HG02759 (cell line): ENCODE data around the gene MXD4.

ENCODE experiments used
- ATAC-seq: cut with Tn5 transposase; IDR thresholded peaks from one replicate; pipeline ENCODE4 v1.9.1; 2021; ENCODE audit warnings: mild to moderate bottlenecking, moderate library complexity; ENCODE audit not compliant: unreplicated experiment

Gene MXD4

DNA sequence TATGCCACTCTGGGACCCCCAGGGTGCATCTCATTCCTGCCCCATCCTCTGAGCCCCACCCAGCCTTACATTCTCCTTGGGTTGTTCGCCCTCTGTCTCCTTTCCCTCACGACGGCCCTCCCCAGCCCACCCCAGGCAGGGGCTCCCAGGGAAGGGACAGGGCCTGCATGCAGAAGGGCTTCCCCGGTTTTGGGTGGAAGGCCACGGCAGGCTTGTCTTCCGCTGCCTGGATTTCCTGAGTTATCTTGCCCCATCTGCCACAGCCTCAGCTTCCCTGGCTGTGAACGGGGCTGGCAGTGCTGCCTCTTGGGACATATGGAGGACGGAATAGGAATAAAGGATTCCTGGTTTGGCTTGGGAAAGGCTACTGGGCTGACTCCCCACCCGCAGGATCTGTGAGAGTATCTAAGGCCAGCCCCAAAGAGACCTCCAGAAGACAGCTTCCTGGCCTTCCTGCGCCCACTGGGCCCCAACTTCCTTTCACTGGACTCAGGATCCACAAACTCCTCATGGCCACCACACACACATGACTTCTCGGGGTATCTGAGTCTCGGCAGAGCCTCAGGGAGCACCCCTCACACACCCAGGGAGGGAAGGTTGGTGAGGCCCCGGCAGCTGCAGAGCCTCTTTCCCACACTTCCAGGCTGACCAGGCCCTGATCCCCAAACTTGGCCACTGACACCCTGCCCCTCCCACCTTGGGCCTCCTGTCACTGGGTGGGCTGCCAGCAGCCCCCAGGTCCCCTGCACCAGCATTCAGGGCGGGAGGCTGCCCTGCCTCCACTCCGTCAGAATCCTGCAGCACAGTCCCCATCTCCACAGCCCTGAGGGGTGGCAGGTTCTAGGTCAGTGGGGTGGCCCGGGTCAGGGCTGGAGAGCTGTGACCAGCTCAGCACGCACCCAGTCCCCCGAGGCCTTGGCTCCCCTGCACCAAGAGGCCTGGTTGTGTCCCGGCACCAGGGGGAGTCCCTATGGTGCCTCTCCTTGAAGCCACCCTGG, 3.5 kb upstream of the MXD4 start:
- ATAC-seq: no peak

DNA sequence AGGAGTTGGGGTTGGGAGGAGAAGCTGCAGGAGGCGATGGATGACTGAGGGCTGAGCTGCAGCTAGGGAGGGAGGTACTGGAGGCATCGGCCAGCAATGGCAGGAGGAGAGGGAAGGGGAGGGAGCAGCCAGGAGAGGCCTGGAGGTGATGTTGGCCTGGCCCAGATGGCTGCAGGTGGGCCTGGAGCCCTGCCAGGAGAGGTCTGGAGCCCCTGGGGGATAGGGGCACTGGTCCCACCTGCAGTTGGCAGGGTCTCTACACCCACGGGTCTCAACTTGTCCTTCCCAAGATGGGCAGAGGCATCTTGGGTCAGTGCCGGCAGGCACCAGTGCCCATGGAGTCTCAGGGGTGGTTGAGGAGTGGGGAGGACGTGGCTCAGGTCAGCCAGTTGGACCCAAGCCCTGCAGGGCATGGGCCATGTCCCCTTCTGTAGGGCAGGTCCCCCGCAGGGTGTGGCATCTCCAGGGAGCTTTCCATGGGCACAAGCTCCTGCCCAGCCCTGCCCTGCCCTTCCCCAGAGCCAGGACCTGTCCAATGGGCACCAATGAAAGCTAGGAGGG, 2.7 kb upstream of the MXD4 start:
- no peak for ATAC-seq

DNA sequence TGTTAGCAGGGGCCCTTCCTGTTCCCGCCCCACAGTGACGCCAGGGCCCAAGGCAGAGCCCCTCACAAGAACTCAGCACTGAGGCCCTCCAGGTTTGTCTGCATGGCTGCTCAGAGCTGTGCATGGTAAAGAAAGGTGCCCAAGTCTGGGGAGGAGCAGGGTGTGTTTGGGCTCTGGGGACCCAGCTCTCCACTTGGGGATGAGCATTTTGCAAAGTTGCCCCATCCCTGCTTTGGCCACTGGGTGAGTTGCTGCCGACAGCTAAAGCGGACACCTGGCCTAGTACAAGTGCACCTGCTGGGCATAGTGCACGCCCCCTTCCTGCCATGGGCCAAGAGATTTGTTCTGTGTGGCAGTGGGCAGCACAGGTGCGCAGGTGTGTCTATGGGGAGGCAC, 2.0 kb upstream of the MXD4 start:
- no peak for ATAC-seq

DNA sequence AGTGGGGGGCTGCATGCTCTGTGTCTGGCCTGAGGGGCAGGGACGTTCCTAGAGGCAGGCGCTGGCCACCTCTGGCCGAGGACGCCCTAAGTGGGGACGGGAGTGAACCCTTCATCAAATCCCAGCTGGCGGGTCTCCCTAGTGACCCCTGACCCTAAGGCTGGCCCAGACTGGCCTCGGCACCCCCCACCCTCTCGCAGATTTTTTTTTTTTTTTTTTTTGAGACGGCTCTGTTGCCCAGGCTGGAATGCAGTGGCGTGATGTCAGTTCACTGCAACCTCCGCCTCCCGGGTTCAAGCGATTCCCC, 988 bp upstream of the MXD4 start:
- no peak for ATAC-seq

DNA sequence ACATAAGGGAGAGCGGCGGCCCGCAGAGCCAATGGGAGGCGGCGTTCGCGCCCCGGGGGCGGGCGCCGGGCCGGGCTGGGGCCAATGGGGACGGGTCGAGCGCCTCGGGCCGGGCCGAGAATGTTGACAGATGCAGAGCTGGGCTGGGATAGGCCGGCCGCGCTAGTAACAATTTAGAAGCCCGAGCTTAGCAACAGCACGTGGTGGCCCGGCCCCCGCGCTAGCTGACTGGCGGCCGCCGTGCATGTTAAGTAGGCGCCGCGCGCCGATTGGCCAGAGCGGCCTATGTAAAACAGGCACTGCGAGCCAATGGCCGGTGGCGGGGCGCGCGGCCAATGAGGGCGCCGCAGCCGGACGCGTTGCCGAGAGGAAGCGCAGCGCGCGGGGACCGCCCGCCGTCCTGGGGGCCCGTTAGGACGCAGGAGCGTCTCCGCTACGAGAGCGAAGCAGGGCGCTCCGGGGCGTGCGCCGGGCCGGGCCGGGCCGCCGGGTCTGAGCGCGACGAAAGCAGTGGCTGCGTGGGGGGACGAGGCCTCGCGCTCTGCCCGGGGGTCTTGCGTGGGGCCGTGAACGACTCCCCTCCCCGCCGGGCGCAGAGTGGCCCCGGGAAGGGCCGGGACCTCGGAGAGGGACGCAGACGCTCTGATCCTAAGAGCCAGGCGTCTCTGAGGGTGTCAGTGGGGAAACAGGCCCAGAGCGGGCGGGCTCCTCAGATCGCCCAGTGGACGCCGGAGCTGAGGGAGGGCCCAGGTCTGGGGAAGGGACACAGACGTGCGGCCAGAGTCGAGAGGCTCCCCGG, 435 bp upstream of the MXD4 start:
- peak; percentile 91 for ATAC-seq

DNA sequence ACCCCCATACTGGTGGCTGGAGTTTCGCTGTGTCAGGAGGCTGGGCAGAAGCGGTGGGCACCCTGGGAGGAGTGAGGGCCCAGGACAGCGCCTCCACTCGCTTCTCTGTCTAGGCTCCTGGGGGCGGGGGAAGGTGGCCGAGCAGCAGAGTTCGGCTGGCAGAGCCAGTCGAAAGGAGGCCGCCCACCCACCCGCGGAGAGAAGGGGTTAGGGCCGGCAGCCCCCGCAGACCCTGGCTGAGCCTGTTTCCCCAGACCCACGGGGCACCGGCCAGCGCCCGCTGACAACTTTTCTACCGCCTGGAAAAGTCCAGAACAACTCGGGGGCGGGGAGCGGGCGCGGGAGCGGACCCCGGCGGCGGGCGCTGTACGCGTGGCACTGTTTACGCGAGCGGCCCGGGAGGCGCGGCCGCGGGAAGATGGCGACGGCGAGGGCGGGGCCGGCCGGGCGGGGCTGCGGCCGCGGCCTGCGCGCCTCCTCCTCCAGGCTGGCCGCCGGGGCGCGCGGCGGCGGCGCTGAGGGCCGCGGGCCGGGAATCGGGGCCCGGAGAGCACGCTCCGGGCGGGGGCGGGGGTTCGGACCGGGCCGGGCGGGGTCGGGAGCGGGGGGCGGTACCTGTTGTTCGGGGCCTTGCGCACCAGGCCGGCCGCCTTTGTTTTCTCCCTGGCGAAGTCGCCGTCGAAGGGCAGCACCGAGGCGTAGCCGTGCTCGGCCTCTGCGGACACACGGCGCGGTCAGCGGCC, 628 bp downstream of the MXD4 start:
- ATAC-seq: peak; percentile 24

DNA sequence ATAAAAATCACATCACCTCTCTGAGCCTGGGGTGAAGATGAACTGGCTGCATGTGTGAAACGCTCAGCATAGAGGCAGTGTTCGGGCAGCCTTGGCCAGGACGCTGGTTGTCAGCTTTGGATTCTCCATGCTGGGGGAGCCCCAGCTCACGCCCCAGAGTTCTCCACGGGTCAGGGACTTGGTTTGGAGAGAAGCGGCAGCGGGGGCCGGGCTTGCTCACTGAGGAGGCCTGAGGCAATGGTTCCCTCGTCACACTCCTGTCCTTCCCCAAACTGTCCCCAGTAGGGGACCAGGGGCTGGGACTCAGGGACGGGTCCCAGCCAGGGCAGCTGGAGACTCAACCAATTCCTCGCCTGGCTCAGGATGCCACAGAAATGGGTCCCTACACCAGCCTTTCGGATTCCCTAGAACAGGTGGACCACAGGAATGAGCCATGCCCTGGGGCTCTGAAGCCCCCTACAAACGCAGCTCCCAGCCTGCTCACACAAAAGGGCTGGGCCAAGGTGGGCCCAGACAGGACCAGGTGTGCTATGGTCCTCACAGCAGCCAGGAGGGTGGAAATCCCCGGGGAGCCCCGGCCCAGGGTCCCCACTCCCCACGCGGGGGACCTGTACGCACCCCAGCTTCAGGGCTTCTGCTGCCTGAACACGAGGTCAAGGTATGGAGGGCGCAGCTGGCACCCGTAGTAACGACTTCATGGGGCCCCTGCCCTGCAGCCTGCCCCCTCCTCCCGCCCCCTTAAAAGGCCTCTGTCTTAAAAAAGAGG, 1.4 kb downstream of the MXD4 start:
- no peak for ATAC-seq

DNA sequence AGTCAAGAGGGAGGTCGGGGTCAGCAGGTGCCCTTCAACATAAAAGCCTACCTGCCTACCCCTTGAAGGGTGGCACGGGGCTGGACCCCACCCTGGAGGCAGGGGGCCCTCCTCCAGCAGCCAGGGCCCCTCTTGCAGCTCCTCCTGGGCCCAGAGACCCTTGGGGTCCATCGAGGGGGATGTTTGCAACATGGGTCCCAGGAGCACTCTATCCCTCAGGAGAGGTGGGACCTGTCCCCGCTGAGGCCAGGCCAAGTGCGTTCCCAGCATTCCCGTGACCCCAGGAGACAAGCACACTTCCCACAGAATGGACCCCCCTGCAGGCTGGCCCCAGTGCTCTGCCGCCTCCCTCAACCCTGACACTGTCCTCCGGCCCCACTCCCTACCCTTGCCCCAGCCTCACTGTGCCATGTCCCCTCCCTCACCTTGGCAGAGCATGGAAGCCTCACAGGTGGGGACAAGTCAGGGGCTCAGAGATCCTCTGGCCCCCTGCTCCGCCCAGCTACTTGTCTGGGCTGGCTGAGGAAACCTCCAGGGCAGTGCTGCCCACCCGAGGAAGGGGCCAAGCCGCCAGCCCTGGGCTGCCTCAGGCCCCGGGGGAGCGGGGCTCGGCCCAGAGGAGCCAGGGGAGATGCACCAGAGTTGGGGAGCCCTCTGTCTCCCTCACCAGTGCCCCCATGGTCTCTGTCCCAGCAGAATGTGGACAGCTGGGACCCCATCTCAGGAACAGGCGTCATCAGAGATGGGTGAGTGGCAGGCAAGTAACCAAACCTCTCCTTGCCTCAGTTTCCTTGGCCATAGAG, 2.2 kb downstream of the MXD4 start:
- ATAC-seq: no peak

DNA sequence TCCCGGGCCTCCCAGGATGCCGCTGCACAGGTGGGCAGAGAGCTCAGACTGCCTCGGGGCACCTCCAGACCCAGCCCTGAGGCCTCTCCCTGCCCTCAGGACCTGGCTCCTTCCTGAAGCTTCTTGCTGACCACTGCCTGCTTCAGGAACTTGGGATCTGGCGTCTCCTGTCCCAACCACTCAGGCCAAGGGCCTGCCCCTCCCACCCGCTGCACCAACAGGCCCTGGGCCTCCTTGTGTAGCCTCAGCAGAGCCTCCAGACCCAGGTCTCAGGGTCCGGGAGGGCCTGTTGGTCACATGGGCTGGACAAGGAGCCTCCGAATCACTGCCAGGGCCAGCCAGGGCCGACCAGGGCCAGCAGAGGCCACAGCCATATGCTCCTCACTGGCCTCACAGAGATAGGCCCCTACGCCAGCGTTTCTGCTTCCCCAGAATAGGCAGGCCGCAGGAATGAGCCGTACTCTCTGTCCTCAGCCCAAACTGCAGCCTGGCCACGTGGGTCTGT, 2.8 kb downstream of the MXD4 start:
- ATAC-seq: no peak

DNA sequence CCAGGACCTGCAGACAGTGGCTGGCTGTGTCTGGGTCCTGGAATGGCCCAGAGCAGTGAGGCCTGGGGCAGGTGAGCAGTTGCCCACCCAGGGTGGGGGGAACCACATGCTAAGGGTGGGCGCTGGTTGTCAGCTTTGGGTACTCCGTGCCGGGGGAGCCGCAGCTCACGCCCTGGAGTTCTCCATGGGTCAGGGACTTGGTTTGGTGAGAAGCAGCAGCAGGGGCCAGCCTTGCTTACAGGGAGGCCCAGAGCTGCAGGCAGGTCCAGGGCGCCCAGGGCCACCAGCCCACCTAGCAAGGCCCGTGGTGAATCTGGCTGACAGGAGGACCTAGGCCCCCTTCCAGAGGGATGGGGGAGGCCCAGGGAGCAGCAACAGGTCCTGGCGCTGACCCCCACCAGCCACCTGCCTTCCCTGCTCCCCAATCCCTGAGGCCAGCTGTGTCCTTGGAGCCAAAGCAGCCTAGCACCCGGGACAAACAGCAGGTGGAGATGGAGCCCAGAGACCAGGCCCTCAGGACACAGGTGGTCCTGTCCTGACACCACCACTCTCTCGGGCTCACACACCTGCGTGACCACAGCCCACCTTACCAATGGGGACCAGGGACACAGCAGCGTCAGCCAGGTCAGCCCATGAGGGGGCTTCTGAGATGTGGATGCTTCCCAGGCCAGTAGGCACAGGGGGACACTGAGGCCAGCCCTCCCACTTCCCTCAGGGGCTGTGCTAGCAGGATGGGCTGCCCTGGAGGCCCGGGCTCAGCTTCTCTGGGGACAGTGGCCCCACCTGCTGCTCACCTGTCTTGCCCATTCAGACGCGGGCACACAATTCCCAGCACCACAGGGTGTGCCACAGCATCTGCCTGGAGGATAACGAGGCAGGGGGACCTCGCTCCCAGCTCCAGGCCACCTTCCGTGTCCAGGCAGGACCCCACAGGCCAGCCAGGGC, 3.5 kb downstream of the MXD4 start:
- no peak for ATAC-seq

DNA sequence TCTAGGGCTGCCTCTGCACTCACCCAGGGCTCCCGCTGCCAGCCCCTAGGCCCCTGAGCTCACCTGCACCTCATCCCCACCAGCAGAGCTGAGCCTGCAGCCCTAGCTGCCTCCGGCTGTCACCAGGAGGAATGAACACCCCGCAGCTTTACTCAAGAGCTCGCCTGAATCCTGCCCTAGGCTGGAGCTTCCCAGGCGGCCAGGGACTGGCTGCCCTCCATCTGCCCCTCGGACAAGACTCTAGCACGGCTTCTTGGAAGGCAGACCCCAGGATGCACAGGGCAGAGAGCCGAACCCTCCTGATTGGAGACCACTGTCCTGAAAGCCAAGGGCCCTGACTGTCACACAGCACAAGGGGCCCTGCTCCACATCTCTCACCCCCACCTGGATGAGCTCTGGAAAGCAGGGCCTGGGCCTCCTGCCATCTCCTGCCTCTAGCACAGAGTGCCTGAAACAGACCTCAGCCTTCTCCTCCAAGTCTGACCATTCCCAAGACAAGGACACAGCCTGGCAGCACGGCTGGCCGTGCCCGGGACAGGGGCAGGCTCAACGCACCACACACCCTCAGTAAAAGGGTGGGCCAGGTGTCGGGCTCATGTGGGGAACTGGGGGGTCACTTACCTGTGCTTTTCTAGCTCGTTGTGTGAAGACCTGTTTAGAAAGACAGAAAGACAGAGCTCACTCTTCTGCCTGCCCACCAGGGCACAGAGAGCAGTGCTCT, 4.4 kb downstream of the MXD4 start:
- ATAC-seq: no peak

DNA sequence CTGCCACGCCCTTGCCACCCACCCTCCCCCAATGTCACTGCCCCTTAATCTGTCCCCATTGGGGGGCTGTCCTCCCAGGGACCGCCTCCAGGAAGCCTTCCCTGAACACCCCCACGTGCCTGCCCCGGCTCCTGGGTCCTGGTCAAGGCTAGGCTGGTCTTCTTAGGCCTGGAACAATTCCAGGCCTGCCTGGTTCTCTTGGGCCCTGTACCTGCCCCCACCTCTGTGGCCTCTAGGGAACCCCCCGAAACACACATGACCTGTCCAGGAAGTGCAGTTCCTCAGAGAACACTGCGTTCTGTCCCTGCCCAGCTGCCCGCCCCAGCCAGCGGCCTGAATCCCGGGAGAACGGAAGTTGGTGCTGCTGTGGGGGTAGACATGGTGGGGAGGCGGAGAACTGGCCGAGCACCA, 5.1 kb downstream of the MXD4 start:
- ATAC-seq: no peak

DNA sequence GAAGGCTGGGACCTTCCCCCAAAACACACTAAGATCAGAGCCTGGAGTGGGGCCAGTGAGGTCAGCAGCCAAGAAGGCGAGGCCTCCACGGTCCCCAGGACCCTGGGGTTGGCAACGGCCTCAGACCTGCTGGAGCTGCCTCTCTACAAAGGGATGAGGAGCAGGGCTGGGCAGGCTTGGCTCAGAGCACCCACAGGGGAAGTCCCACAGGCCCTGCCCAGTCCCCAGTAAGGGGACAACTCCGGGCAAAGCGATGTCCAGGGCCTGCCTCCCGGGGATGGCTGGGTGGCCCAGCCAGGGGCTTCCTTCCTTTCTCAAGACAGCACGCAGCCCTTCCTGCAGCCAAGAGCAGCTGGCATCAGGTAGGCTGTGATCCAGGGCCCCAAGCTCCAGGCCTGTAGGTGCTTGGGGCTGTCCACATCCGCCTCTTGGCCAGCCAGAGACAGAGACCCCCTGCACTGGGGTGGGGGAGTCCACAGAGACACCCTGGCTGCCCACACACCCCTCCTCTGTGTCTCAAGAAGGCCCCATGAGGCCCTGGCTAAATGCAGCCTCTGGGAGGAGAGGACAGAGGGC, 5.7 kb downstream of the MXD4 start:
- no peak for ATAC-seq

DNA sequence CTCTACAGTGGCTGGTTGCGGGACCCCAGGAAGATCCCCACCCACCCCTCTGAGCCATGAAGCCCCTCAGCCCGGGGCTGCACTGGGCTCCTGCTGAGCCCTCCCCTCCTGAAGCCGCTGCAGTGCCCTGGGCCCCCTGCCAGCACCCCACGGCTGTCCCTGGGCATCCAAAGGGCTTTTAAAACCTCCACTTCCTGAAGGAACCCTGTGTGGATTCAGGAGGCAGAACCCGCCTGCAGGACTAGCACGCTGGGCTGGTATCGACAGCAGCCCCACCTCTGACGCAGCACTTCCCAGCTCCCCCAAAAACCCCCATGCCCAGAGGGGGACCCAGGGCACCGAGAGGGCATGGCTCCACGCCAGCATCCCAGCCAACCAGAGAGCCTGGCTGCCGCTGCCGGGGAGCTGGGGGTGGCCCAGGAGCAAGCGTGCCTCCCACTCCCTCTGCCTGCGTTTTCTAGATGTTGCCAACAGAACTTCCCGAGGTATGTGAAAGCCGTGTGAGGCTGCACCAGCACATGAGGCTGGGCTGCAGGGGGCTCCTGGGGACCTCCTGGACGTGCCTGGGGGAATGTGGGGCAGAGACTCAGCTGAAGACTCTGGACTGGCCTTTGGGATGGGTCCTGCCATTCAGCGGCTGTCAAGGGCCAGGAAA, 6.3 kb downstream of the MXD4 start:
- no peak for ATAC-seq

DNA sequence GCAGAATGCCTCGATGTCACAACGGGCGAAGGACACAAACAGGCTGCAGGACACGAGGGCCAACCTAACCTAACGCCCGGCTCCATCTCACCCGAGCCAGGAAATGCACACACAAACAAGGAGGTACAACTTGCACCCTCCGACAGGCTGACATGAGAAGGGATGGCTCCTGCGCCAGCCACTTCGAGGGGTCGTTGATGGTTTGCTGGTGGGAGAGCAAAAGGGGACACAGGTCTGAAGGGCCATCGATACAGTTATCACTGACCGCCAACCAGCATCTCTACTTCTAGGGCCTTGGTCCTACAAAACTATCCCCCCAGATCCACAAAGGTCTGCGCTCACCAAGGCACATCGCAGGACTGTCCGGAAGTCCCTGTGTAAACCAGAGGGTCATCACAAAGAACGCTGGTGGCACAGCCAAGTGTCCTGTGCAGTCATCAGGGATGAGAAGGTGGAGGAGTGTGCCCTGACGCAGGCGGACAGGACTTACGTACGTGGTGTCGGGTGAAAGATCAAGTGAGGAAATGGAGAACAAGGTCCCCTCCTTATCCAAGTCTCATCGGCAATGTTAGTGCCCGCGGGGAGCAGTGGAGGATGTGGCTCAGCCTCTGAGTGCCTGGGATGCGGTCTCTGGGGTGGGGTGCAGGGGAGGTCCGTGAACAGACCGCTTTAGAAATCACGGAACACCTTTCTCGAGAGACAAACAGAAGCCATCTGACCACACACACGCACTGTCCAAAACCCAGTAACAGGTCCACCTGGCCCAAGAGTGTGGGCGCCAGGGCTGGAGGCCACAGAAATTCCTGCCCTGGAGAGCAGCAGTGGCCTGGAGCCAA, 7.0 kb downstream of the MXD4 start:
- no peak for ATAC-seq
